ENCODE results near the gene NMT1. TPM values are rescaled to one million over a fixed set of nuclear protein-coding genes. Genes with fewer than 3 reads are reported as not detected.

NMT1 gene
- total RNA-seq, 2 donors from 2014 or later = 130 to 270 TPM

DNA sequence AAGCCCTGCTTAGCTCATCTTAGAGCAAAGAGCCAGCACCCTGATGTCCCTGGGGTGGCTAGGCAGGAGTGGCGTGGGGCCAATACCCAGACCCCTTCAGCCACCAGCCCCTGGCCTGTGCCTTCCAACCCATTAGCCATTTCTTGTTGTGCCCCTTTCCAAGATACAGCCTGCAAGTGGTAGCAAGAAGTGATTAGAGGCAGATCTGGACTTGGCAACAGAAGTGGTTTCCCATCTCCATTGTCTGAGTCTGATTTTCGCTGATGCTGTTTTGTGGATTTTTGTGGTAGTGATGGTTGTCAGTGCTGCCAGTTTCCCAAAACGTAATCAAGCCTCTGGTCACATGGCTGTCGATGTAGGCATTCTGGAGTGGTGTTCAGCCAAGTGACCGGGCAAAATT, 45.5 kb downstream of the NMT1 start:
- H3K27ac Mint-ChIP-seq = no peak overlapping the region
- peaks cover 0 to 8% of the 10 kb centered on the region in 2 donors for H3K36me3 Mint-ChIP-seq
- DNase-seq (ENCODE audit: low spot score in 2 of 2) (no peak), ATAC-seq (no peak)
- no peaks in the 10 kb centered on the region for H3K9me3 Mint-ChIP-seq

DNA sequence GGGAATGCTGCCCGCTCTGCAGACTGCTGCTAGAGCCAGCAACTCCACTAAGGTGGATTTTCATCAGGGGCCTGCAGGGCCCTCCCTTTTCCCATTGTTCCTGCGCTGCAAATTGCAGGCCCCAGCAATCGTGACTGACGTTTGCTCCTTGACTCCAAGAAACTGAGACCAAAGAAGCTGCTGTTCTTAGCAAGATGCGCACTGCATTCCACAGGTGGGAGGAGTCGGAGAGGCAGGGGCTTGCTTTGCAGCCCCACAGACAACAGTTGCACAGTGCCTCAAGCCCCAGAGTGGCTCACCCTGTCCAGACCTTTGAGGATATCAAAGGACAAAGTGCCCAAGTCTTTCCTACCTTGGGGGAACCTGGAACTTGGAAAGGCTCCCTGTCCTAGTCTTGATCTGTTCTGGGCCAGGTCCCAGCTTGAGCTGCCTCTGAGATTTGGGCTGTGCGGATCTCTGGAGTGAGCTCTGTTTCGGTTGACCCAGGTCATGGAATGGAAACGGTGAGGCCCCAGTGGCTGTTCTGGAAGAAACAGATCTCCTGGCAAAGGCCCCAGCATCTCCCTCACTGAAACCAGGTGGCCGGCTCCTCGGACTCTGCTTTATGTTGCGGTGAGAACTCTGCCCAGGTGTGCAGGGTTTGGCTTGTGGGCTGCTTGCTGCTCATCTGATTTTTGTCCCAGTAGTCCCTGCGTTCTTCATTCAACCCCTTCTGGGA, 46.3 kb downstream of the NMT1 start:
- ATAC-seq (no peak), DNase-seq (ENCODE audit: low spot score in 2 of 2) (no peak)
- H3K27ac Mint-ChIP-seq = peak overlapping the region in 1 of 2 donors; percentile 68
- H3K9me3 Mint-ChIP-seq = no peaks in the 10 kb centered on the region
- peaks cover 0 to 5% of the 10 kb centered on the region in 2 donors for H3K36me3 Mint-ChIP-seq

DNA sequence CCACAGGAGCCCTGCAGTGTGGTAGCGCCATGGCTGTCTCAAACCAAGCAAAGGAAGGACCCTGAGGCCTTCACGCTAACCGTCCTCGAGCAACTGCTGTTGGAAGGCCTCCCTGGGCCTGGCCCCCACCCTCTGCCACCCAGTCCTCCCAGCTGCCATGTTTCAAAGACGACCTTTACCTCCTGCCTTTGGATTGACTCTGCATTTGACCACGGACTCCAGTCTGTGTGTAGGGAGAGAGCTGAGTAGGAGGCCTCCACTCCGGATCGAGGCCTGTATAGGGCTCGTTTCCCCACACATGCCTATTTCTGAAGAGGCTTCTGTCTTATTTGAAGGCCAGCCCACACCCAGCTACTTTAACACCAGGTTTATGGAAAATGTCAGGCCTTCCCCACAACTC, 46.9 kb downstream of the NMT1 start:
- Mint-ChIP-seq H3K36me3 (no peaks in the 10 kb centered on the region), H3K9me3 (no peaks in the 10 kb centered on the region), H3K27ac (peak overlapping the region in 1 of 2 donors; percentile 91)
- ATAC-seq (no peak), DNase-seq (ENCODE audit: low spot score in 2 of 2) (no peak)

DNA sequence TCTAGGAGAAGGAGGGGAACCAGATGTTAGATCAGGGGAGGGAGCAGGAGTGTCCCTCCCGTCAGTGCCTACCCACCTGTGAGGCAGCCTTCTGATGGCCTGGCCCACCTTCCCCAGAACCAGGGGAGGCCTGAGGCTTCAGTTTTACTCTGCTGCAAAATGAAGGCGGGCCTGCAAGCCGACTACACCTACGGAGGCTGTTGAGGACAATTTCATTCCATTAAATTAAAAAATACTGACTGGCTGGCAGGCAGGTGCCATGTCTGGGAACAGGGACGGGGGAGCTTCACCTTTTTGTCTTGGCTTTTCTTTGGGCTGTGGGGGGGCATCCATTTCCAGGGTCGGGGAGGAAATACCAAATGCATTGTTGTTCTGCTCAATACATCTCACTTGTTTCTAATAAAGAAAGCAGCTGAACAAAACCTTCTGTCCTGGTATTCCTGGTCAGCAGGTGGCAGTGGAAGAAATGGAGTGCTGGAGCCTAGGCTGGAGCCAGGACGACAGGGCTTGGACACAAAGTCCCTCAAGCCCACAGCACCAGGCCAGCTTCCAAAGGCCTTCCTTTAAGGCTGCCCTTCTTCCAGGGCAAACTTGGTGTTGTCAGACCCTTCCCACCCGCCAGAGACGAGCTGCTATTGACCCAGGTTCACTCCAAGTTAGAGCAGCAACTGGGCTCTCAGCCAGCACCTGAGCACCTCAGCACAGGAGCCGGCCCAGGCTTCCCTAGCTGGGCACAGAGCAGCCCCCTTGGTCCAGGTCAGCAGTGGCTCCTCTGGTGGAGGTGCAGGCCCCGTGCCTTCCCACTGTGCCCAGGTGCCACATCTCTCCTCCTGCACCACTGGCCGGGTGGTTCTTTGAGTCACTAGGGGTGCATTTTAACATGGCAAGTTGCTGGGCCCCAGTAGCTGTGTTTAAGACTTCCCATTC, 47.7 kb downstream of the NMT1 start:
- DNase-seq (ENCODE audit: low spot score in 2 of 2) (no peak), ATAC-seq (peak; percentile 10 to 22)
- Mint-ChIP-seq H3K36me3 (no peaks in the 10 kb centered on the region), H3K9me3 (no peaks in the 10 kb centered on the region), H3K27ac (peak overlapping the region; percentile 63 to 97)

DNA sequence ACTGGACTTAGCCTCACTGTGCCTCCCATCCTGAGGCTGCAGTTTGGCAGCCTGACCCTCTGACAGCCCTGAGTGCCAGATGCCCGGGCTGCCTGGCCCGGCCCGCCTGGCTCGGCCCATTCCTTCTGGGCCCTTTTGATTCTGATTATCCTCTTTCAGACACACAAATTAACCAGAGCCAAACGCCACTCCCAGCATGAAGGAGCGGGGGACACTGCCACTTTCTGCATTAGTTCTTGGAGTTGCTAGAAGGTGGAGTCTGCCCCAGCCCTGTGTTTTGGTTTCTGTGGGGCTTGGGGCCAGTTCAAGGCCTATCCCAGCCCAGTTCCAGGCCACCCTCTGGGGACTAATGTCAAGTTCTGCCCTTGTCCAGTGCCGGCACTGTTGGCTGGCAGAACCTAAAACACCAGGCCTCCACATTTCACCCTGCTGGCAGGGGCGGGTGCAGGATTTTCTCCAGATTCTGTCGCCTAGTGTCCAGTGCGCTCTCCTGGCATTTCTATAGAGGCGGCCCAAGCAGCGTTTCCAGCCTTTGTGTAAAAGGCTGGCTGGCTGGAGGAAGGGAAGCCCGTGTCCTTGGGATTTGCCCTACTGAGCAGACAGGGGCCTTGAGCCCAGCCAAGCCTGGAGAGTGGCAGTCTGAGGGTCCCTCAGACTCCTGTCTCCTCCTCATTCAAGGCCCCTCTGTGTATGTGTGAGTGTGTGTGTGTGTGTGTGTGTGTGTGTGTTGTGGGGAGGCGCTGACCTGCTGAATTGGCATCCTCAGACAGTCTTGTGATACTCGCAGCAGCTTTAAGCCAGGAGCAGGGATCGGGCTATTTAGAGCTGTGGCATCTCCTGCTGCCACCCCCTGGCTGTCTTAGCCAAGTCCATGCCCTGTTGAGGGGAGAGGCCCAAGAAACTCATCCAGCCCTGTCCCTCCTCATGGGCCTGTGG, 49.8 kb downstream of the NMT1 start:
- DNase-seq (ENCODE audit: low spot score in 2 of 2) (no peak), ATAC-seq (peak in 1 of 2 donors; percentile 6)
- Mint-ChIP-seq H3K36me3 (no peaks in the 10 kb centered on the region), H3K27ac (peak overlapping the region in 1 of 2 donors; percentile 46), H3K9me3 (no peaks in the 10 kb centered on the region)

DNA sequence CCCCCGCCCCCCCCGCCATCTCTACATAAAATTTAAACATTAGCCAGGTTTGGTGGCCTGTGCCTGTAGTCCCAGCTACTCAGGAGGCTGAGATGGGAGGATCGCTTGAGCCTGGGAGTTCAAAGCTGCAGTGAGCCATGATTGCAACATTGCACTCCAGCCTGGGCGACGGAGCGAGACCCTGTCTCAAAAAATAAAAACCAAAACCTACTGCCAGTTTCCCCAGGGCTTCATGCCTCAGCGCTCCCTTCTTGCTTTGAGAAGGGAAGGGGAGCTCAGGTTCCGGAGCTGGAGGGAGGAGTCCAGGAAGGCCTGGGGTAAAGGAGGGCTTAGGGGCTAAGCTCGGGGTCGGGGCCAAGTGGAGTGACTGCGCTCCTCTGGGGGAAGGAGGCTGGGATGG, 50.7 kb downstream of the NMT1 start:
- DNase-seq (ENCODE audit: low spot score in 2 of 2) (no peak), ATAC-seq (no peak)
- Mint-ChIP-seq H3K27ac (peak overlapping the region in 1 of 2 donors; percentile 41), H3K9me3 (no peaks in the 10 kb centered on the region), H3K36me3 (no peaks in the 10 kb centered on the region)

DNA sequence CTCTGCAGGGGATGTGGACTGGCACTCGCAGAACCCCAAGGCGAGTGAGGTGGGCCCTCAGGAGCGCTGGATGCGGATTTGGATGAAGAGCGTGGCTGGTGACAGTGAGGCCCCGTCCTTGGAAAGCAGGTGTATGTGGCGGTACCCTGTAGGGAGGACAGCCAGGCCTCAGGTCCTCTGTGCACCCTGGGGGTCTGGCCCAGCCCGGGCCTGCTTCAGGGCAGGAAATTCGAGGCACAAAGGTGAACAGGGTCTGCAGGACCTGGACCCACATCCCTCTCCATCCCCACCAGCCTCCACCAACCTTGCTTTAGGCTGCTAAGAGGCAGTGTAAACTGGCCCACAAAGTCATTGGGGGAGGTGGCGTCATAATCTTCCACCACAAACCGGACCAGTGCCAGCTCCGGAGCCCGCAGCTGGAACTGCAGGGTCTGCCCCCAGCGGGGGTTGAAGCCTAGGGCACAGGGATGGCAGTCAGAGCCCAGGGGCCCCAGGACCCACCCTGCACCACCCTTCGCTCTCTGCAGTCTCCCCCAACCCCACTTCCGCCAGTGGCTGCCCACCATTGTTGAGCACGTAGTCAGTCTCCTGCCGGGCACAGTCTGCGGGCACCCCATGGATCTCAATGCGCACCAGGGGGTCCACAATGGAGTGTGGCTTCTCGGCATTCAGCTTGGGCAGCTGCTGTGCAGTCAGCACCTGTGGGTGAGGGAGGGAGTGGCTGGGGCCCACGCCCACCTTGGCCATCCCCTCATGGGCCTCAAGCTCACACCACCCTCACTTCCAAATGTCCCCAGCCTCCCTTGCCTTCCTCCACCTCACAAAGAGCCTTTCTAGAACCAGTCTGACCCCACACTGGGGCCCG, 51.7 kb downstream of the NMT1 start:
- no peak for DNase-seq (ENCODE audit: low spot score in 2 of 2)
- Mint-ChIP-seq H3K36me3 (no peaks in the 10 kb centered on the region), H3K9me3 (no peaks in the 10 kb centered on the region), H3K27ac (peak overlapping the region in 1 of 2 donors; percentile 41)
- ATAC-seq = no peak

DNA sequence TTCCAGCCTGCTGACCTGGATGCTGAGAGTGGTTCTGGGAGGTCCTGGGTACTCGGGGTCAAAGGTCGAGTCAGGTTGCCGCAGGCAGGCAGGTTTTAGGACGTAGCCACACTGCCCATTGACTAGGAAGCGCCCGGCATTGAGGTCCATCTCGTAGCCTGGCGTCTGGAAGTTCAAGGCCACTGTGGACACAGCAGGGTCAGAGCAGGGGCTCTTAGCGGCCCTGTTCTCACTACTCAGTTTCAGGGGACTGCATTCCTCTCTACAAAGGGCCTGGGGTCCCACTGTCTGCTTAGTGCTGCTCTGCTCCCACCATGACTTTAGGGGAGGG, 52.3 kb downstream of the NMT1 start:
- DNase-seq (ENCODE audit: low spot score in 2 of 2) = no peak
- Mint-ChIP-seq H3K36me3 (no peaks in the 10 kb centered on the region), H3K9me3 (no peaks in the 10 kb centered on the region), H3K27ac (no peak overlapping the region)
- ATAC-seq = no peak

DNA sequence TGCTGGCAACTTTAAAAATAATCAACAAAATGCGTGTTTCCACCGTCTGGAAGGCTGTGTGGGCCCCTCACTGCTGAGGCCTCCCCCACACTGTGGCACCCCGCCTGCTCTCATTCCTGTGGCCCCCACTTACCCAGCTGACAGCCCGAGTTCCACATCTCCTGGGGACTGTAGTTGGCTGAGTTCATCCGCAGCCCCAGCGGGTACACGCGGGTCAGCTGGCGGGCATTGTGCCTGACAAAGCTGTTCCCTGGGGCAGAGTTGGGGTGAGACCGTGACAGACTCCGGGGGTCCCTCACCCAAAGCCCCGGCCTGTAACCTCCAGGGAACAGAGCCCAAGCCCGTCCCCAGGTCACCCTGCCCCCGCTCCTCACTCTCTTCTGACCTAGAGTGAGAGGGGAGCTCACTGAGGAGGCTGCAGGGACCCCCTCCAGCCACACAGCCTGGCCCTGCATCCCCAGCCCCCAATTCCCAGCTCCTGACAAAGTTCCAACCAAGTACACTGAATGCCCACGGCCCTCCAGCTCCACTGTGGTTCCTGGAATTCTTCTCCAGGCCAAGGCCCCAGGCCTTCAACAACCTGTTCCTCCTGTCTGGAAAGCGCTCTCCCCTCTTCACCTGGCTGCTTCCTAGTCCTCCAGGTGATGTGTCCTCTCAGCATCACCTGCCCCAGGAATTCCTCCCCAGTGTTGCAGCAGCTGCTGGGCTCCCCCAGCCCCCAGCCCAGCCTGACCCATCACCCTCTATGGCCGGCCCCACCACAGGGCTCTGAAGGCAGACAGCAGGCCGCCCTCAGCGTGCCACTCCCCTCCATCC, 53.2 kb downstream of the NMT1 start:
- no peak for ATAC-seq
- H3K36me3 Mint-ChIP-seq = no peaks in the 10 kb centered on the region
- peak overlapping the region in 1 of 2 donors; percentile 44 for H3K27ac Mint-ChIP-seq
- no peak for DNase-seq (ENCODE audit: low spot score in 2 of 2)
- no peaks in the 10 kb centered on the region for H3K9me3 Mint-ChIP-seq

DNA sequence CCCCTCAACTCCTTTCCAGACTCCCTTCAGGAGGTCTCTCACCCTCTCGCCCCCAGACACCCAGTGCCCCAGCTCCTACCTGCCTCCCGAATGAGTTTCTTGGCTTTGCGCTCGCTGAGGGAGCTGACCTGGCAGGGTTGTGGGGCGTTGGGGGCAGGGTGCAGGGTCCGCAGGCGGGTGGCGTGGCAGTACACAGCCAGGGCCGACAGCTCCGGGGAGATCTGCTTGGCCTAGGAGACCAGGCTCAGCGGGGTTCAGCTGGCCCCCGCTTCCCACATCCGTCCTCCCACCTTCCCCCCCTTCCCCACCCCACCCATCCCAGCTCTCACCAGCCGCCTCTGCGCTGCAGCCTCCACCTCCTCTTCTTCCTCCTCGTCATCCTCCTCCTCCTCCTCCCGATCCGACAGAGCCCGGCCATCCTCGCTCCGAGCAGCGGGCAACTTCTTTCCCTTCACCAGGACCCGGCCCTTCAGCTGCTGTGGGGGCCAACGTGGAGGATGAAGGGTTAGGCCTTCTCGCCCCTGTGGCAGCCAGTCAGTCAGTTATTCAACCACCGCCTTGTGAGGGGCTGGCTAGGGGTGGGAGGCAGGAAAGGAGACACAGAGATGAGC, 54.0 kb downstream of the NMT1 start:
- no peak for ATAC-seq
- H3K9me3 Mint-ChIP-seq = no peaks in the 10 kb centered on the region
- H3K36me3 Mint-ChIP-seq = no peaks in the 10 kb centered on the region
- H3K27ac Mint-ChIP-seq = no peak overlapping the region
- DNase-seq (ENCODE audit: low spot score in 2 of 2) = no peak

DNA sequence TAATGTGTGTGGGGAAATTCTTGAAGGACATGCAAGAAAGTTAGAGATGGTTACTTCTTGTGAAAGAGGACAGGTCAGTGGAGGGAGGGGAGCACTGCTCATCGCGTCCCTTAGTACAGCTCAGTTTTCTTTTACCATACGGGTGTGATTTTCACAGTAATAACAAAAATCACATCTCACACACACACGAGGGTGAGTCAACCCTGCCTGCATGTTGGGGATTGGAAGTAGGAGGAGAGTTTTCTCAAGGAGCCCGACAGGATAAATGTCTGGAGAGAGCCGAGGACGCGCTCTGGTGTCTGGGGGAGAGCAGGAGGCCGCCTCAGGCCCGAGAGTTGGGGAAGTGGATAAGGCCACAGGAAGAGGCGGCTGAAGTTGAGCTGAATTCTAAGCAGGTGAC, 54.8 kb downstream of the NMT1 start:
- DNase-seq (ENCODE audit: low spot score in 2 of 2) = no peak
- no peak overlapping the region for H3K27ac Mint-ChIP-seq
- H3K9me3 Mint-ChIP-seq = no peaks in the 10 kb centered on the region
- no peak for ATAC-seq
- no peaks in the 10 kb centered on the region for H3K36me3 Mint-ChIP-seq

DNA sequence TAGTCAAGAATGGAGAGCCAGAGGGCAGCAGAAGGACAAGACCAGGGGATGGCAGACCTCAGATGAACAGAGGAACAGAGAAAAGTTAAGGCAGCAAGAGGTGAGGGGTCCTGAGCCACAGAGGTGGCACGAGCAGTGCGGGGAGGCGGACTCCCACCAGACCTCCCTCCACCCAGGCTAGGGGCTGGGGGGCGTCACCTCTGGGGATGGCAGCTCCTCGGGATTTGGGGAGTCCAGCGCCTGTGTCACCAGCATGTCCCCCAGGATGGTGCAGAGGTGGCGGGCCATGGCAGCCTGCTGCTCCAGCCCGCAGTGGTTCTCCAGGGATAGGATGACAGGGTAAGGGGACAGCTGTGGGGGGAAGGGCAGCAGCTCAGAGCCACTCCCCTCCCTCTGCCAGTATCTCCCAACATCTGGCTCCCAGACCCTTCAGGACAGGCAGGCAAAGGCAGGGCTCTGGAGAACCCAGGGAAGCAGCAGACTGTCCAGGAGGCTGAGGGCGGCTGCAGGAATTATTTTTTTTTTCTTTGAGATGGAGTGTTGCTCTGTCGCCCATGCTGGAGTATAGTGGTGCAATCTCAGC, 55.4 kb downstream of the NMT1 start:
- no peak overlapping the region for H3K27ac Mint-ChIP-seq
- DNase-seq (ENCODE audit: low spot score in 2 of 2) (no peak), ATAC-seq (no peak)
- H3K9me3 Mint-ChIP-seq = no peaks in the 10 kb centered on the region
- H3K36me3 Mint-ChIP-seq = no peaks in the 10 kb centered on the region

DNA sequence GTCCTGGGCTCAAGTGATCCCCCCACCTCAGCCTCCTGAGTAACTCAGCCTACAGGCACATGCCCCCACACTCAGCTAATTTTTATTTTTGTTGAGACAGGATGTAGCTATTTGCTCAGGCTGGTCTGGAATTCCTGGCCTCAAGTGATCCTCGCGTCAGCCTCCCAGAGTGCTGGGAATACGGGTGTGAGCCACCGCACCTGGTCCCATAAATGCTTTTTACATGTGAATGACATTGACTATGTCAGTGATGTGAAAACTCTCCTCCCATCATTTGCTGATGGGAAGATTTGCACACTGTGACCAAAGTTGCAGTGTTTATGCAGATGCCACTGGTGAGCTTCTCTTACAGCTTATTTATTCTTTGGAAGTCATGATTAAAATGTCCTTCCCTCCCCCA, 56.2 kb downstream of the NMT1 start:
- no peak for ATAC-seq

DNA sequence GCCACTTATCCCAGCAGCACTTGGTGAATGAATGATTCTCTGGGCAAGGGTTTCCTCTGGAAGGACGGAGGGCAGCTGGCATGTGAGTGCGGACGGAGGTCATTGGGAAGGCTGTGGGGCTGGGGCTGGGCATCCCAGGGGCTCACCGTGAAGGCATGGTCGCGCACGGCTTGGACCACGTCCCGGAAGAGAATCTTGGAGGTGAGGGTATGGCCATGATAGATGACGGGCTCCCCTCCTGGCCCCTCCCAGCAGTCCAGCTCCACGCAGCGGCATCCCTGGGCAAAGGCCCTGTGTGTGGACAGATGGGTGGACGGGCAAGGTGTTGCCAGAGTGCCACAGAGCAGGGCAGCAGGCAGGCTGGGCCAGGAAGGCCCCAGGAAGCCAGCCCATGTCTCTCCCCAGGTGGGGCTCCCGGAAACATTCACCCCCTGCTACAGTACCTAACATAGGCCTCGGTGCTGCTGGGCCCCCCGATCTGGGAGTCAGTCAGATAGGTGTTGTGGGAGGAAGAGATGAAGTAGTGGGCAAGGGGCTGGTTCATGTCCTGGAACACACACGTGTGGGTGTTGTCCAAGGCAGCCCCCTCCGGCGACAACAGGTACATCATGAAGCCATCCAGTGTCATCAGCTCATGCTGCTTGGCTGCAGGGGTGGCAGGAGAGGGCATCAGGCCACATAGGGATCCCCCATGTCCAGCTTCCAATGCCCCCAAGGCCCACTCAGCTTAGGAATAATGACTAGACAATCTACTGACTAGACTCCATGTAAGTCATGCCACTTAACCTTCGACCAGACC, 56.9 kb downstream of the NMT1 start:
- DNase-seq (ENCODE audit: low spot score in 2 of 2) (no peak), ATAC-seq (no peak)
- Mint-ChIP-seq H3K9me3 (no peaks in the 10 kb centered on the region), H3K27ac (no peak overlapping the region), H3K36me3 (no peaks in the 10 kb centered on the region)

More for the DNA sequence above, 56.2 kb downstream of the NMT1 start:
- Mint-ChIP-seq H3K36me3 (no peaks in the 10 kb centered on the region), H3K9me3 (no peaks in the 10 kb centered on the region), H3K27ac (no peak overlapping the region)
- DNase-seq (ENCODE audit: low spot score in 2 of 2) = no peak

Data from activated naive CD4-positive, alpha-beta T cell treated with anti-CD3 and anti-CD28 coated beads, Interleukin-2, amount 50 U/mL, for 72 hours (primary cell).